CD4-positive, alpha-beta T cell treated with Interleukin-12 subunit alpha and Interleukin-12 subunit beta, for 1 hour (primary cell): Measurements from ENCODE around the gene STK31.
"Not testable (repeated sequence)": the region's sequence is repeated elsewhere in the genome, so short reads cannot be mapped to it uniquely, and the experiment has no call there.

Experiments
- DNase-seq: peaks from one replicate; pipeline ENCODE4 v3.0.0-alpha.2; 2020

STK31 gene

GRCh38 chr7:23713285-23714149 lies 3.5 kb downstream of the STK31 start:
- no peak for DNase-seq

GRCh38 chr7:23714150-23714464 lies 4.1 kb downstream of the STK31 start:
- DNase-seq = no peak

- DNase-seq = no peak
These were observed 4.6 kb downstream of the STK31 start for GRCh38 chr7:23714579-23714978.

GRCh38 chr7:23715099-23715498 lies 5.1 kb downstream of the STK31 start:
- no peak for DNase-seq

GRCh38 chr7:23717788-23718187 lies 7.8 kb downstream of the STK31 start:
- no peak for DNase-seq

GRCh38 chr7:23721456-23721855 lies 11.4 kb downstream of the STK31 start:
- DNase-seq = no peak

GRCh38 chr7:23722587-23723216 lies 12.7 kb downstream of the STK31 start:
- not testable (repeated sequence) for DNase-seq

- DNase-seq = not testable (repeated sequence)
These were observed 14.1 kb downstream of the STK31 start for GRCh38 chr7:23724113-23724512.

- DNase-seq = no peak
These were observed 32.0 kb downstream of the STK31 start for GRCh38 chr7:23742051-23742450.

- DNase-seq = no peak
These were observed 33.2 kb downstream of the STK31 start for GRCh38 chr7:23743226-23743625.

- DNase-seq = no peak
These were observed 36.6 kb downstream of the STK31 start for GRCh38 chr7:23746629-23747028.

- DNase-seq = no peak
These were observed 41.8 kb downstream of the STK31 start for GRCh38 chr7:23751852-23752251.

GRCh38 chr7:23758839-23759238 lies 48.8 kb downstream of the STK31 start:
- not testable (repeated sequence) for DNase-seq

GRCh38 chr7:23759671-23760391 lies 49.8 kb downstream of the STK31 start:
- DNase-seq = no peak

GRCh38 chr7:23765943-23766342 lies 55.9 kb downstream of the STK31 start:
- no peak for DNase-seq

- DNase-seq = no peak
These were observed 57.5 kb downstream of the STK31 start for GRCh38 chr7:23767514-23767913.

GRCh38 chr7:23768022-23768421 lies 58.0 kb downstream of the STK31 start:
- no peak for DNase-seq

- DNase-seq = not testable (repeated sequence)
These were observed 69.3 kb downstream of the STK31 start for GRCh38 chr7:23779185-23779800.

GRCh38 chr7:23783115-23783514 lies 73.1 kb downstream of the STK31 start:
- no peak for DNase-seq

- DNase-seq = no peak
These were observed 77.3 kb downstream of the STK31 start for GRCh38 chr7:23787272-23787671.

GRCh38 chr7:23788843-23789242 lies 78.8 kb downstream of the STK31 start:
- DNase-seq = no peak

GRCh38 chr7:23791721-23792120 lies 81.7 kb downstream of the STK31 start:
- DNase-seq = no peak

GRCh38 chr7:23802720-23803397 lies 92.8 kb downstream of the STK31 start:
- DNase-seq = no peak
